Measurements from ENCODE around the gene TRIP13.

GRCh38 chr5:875931-876330 is 16.8 kb upstream of the TRIP13 start:
- TF ChIP-seq PBX3 (CRISPR knock-in tag; IDR thresholded peaks at IDR 0.05) (no peak), ZSCAN23 (tag by site-specific recombination; IDR thresholded peaks at IDR 0.05) (no peak), ZNF843 (tag by site-specific recombination; IDR thresholded peaks at IDR 0.05) (no peak), CTCF (tag by site-specific recombination; IDR thresholded peaks at IDR 0.05) (no peak)

All from HEK293 (cell line).